CMK (cell line): ENCODE measurements around the gene MKNK2.
"Not testable (repeated sequence)": the region's sequence is repeated elsewhere in the genome, so short reads cannot be mapped to it uniquely, and the experiment has no call there.

ENCODE experiments used
- DNase-seq: peaks from one replicate; pipeline ENCODE4 v3.0.0-alpha.2; 2010; ENCODE audit warnings: low read depth

Gene MKNK2

DNA sequence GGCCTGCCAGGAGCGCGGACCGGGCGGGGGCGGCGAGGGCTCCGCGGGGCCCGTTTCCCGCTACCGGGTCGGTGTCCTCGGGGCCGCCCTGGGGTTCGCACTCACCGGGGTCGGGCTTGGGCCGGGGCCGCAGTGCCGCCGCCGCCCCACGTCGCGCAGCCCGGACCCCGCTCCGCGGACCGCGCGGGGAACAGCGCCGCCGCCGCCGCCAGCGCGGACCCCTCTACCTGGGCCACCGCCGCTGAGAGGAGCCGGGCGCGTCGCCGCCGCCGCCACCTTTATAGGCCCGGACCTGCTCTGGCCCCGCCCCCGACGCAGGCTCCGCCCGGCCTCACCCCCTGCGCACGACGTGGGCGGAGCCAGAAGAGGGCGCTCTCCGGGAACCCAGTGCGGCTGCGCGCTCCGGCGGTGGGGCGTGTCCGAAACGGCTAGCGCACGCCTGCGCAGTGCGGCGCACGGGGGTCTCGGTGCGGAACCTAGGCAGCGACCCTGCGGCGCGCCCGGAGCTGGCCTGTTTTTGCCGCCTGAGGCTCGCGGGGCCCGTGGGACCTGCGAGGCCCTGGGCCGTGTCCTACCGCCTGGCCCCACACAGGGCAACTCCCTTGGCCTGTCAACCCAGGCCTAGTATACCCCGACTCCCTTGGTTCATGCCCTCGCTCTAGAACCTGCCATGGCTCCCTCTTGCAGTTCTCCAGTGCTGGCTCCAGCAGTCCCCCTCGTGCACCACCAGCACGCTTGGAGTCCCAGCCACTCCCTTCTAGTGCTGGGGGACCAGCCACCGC lies at the start of gene MKNK2:
Gene MKNK2, minus strand, starts transcription at position 254 of the 782 bp plus-strand sequence. CDS start 393 bp downstream, outside the sequence.
- no peak for DNase-seq

DNA sequence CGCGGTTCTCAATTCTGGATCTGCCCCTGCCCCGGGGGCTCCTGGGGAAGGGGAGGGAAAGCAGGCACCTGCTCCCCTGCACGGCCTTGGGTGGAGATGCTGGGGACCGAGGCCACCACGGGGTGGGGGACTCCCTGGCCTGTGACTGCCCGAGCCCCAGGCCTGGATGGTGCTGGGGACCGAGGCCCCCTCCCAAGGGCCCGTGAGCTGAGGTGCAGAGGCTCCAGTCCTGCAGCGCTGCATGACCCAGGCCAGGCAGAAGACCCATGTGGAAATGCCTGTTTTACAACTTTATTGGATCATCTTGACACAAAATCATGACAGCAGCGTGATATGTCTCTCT lies 49.6 kb upstream of the MKNK2 start:
- DNase-seq = no peak

DNA sequence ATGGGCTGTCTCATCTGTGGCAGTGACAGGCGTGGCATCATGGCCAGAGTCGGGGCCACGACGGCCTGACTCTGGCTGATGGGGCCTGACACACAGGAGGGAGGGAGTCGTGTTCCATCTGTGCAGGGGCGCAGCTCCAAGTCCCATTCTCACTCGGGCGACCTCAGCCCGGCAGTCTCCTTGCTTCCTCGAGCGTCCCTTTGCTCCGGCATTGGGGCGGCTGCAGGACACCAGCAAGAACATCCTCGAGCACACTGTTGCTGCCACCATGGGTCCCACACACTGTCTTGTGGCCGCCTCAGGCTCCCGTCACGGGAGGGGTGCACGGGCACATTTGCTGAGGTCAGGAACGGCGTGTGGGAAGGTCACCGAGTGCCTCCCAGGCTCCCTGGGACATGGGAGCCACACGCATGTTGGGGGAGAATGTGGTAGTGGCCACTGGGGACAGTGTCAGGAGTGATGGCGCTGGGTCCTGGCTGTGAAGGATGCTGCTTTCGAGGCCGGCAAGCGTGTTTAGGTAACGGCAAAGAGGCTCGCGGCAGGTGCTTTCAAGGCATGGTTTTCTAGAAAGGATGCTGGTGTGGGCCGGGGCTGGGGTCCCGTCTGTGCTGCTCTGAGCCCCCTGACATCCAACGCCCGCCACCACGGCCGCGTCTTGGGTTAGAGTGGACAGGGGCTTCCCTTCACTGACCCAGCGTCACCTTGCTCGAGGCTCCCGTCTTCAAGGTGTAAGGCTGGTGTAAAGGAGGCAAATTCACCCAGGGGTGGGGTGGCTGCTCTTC lies 49.1 kb upstream of the MKNK2 start:
- no peak for DNase-seq

DNA sequence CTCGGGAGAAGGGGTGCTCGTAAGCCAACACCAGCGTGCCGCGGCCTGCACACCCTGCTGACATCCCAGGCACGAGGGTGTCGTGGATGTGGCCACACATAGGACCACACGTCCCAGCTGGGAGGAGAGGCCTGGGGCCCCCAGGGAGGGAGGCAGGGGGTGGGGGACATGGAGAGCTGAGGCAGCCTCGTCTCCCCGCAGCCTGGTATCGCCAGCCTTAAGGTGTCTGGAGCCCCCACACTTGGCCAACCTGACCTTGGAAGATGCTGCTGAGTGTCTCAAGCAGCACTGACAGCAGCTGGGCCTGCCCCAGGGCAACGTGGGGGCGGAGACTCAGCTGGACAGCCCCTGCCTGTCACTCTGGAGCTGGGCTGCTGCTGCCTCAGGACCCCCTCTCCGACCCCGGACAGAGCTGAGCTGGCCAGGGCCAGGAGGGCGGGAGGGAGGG lies 48.0 kb upstream of the MKNK2 start:
- DNase-seq = no peak

GRCh38 chr19:2097886-2098327 lies 46.9 kb upstream of the MKNK2 start:
- DNase-seq = no peak

DNA sequence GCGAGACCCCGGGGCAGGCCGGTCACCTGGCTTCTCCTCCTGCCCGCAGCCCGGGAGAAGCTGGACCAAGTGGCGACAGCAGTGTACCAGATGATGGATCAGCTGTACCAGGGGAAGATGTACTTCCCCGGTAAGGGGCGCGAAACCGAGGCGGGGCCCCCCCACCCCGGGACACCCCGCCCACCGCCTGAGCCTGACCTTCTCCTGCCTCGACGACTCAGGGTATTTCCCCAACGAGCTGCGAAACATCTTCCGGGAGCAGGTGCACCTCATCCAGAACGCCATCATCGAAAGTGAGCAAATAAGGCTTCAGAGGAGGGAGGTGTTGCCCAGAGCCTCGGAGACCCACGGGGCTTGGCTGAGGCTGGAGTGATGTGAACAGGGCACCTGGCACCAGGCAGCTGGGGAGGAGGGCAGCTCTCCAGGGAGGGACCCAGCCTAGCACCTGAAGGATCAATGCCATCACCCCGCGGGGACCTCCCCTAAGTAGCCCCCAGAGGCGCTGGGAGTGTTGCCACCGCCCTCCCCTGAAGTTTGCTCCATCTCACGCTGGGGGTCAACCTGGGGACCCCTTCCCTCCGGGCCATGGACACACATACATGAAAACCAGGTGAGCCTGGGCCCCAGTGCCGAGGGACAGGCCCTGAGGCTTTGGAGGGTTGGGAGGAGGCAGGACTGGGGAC lies 46.3 kb upstream of the MKNK2 start:
- no peak for DNase-seq

GRCh38 chr19:2096480-2097202 lies 45.6 kb upstream of the MKNK2 start, which contains the start of gene IZUMO4:
IZUMO4 (plus strand) TSS chr19:2096915; CDS start chr19:2096946, 31 bp downstream.
- DNase-seq = peak; percentile 90

DNA sequence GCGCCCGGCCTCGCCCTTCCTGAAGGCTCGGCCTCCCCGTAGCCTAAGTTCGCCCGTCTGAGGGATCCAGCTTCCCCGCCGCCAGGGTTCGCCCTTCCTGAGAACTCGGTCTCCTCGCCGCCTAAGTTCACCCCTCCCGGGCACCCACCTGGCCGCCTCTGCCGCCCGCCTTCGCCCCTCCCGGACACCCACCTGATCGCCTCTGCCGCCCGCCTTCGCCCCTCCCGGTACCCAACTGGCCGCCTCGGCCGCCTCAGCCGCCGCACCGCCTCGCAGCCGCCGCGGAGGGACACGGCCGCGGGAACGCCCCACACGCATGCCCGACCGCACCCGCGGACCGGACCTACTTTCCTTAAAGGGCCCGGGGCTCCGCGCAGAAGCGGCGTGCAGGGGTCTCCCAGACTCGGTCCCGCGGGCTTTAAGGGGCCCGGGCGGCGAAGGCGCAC lies 45.0 kb upstream of the MKNK2 start, which contains the start of gene MOB3A:
Gene MOB3A, minus strand, starts transcription at position 293 of the 446 bp plus-strand sequence. CDS start 17,766 bp downstream, outside the sequence.
- DNase-seq = peak; percentile 84

GRCh38 chr19:2091926-2092525 lies 41.0 kb upstream of the MKNK2 start:
- not testable (repeated sequence) for DNase-seq

GRCh38 chr19:2089727-2090053 lies 38.6 kb upstream of the MKNK2 start:
- DNase-seq = no peak

DNA sequence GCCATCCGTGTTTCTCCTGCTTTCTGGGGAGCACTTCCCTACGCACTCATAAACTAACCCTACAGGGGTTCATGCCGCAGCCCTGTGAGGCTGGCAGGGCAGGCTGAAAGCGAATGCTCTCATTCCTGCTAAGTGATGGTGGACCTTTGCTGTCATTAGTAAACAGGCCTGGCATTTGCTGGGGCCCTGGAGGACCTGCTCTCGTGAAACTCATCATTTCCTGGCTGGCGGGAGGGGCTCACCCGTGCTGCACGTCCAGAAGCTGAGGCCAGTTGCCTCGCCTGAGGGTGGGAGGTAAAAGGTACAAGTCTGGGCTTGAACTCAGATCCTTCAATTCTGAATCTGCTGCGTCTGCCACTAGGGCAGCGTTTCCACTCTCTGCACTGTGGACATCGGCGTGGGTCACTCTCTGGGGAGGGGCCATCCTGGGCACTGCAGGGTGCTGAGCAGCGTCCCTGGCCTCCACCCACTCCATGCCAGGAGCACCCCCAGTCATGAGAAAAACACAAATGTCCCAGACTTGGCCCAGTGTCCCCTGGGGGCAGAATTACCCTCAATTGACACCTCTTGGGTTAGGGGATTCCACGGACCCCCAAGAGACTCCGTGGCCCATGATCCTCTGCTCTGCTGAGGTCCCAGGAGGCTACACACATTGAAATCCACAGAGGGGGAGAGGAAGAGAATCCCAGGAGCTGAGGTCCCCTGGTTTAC lies 38.1 kb upstream of the MKNK2 start:
- no peak for DNase-seq

DNA sequence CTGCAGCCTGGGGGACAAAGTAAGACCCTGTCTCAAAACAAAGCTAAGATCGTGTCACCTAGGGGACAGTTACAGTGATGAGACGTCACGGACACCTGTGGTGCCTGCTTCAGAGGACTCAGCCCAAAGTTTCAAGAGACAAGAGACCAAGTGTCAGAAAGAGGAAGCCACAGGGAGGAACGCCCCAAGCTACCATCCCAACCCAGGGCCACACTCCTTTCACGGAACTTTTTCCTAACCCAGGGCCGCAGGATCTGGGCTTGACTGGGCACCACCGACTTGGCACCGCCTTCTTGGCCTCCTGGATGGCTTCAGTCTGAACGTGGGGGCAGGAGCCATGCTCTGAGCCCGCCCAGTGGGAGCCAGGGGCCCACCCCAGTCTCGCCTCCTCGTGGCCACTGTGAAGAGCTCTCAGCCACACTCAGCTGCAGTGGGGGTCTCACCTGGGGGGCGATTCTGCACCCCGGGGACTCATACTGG lies 36.6 kb upstream of the MKNK2 start:
- peak; percentile 66 for DNase-seq

- not testable (repeated sequence) for DNase-seq
Observed at GRCh38 chr19:2086695-2087620, 35.9 kb upstream of the MKNK2 start.

DNA sequence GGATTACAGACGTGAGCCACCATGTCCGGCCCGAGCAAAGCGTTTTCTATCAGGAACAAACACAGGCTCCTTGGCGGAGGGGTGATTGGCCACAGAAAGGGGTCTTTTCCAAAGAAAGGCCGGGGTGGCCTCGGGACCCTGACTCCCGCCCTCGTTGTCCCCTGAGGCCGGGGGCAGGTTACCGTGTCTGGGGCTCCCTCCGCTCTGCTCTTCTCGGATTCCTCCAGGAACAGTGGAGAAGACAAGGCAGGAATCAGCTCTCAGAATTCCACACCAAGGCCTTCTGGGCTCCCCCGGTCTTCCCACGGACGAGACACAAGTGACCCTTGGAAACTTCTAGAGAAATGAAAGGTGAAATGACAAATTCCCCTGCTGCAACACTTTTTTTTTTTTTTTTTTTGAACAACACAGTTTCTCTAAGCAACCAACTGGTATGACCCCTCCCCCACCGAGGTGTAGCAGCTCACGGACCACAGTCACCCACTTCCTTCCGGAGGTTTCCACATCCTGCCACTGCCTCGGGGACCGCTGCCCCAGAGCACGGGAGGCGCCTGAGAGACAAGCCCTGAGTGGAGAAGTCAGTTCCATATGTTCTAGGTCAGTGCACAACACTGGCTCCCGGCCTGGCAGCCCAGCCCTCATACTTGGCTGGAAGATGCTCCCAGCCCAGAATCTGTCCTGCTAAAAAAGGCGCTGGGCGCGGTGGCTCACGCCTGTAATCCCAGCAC lies 34.1 kb upstream of the MKNK2 start:
- DNase-seq = peak; percentile 96

DNA sequence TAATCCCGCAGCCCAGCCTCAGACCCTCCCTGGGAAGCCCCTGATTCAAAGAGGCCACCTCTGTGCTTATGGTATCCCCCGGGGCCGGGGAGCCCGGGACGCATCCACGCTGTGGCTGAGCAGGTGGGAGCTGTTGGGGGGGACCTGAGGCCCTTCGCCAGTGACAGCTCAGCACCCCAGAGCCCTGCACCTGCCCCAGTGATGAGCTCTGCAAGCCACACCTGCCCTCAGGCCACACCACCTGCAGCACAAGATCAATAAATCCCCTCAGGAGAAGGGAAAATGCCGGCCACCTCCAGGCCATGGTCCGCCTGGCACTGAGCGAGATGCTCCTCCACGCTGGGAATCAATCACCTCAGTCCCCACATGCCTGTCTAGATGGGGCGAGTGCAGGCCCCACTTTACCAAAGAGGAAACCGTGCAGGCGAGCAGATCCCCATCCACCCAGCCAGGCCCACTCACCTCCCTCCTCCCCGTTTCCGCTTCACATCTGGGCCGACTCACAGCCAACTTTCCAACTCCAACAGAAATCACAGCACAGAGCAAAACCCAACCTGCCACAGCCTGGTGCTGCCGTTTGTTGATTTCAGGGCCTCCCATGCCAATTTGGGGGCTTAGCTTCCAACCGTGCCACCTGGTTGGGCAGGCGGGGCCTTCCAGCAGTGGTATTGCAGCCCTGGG lies 32.3 kb upstream of the MKNK2 start:
- DNase-seq = no peak

GRCh38 chr19:2081873-2082810 lies 31.1 kb upstream of the MKNK2 start:
- no peak for DNase-seq
